ENCODE measurements around the gene AGBL5.

- TF ChIP-seq CTCF (IDR thresholded peaks at IDR 0.05) (no peak), POLR2AphosphoS2 (conservative IDR thresholded peaks at IDR 0.05; ENCODE audit: low read length) (no peak), USF2 (IDR thresholded peaks at IDR 0.05) (no peak), CHD2 (IDR thresholded peaks at IDR 0.05; ENCODE audit: low read length, partially characterized antibody) (no peak), MAZ (IDR thresholded peaks at IDR 0.05; ENCODE audit: borderline replicate concordance, low read depth, low read length) (no peak), MYC (IDR thresholded peaks at IDR 0.05; ENCODE audit: borderline replicate concordance, low read length) (no peak), HDAC2 (IDR thresholded peaks at IDR 0.05) (no peak), POLR2A (IDR thresholded peaks at IDR 0.05; ENCODE audit: low read length) (no peak), E2F6 (IDR thresholded peaks at IDR 0.05; ENCODE audit: borderline replicate concordance, low read depth) (no peak), BHLHE40 (IDR thresholded peaks at IDR 0.05; ENCODE audit: low read depth, low read length) (no peak), RAD21 (conservative IDR thresholded peaks at IDR 0.05 in 1 of 2, IDR thresholded peaks at IDR 0.05 in 1 of 2) (no peak)
Measured at GRCh38 chr2:27099334-27099955, 48.0 kb downstream of the AGBL5 start.
